Stimulated activated CD4-positive, alpha-beta T cell treated with anti-CD3 and anti-CD28 coated beads, Interleukin-2, amount 100 ng/mL, for 24 hours (primary cell): Measurements from ENCODE around the gene MUS81.

ENCODE experiments used
- DNase-seq, 2 donors: peaks; one replicate each; pipeline ENCODE4 v3.0.0-alpha.2; 2020

MUS81 gene

DNA sequence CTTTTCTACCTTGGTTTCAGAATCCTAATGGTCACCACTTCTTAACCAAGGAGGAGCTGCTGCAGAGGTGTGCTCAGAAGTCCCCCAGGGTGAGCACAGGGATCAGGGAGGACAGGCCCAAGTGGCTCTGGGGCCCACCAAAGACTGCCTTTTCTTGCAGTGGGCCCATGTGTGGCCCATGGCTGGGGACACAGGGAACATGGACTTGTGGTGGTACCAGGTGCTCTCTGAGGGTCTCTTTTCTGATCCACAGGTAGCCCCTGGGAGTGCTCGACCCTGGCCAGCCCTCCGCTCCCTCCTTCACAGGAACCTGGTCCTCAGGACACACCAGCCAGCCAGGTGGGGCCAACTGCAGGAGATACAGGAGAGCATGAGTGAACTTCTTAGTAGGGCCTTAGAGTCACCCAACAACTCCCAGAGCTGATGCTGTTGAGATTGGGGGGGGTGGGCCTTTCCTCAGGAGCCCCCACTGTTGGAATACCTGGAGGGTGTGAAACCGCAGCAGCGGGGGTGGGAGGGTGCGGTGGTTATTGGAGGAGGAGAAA, 2.0 kb downstream of the MUS81 start:
- no peak for DNase-seq

DNA sequence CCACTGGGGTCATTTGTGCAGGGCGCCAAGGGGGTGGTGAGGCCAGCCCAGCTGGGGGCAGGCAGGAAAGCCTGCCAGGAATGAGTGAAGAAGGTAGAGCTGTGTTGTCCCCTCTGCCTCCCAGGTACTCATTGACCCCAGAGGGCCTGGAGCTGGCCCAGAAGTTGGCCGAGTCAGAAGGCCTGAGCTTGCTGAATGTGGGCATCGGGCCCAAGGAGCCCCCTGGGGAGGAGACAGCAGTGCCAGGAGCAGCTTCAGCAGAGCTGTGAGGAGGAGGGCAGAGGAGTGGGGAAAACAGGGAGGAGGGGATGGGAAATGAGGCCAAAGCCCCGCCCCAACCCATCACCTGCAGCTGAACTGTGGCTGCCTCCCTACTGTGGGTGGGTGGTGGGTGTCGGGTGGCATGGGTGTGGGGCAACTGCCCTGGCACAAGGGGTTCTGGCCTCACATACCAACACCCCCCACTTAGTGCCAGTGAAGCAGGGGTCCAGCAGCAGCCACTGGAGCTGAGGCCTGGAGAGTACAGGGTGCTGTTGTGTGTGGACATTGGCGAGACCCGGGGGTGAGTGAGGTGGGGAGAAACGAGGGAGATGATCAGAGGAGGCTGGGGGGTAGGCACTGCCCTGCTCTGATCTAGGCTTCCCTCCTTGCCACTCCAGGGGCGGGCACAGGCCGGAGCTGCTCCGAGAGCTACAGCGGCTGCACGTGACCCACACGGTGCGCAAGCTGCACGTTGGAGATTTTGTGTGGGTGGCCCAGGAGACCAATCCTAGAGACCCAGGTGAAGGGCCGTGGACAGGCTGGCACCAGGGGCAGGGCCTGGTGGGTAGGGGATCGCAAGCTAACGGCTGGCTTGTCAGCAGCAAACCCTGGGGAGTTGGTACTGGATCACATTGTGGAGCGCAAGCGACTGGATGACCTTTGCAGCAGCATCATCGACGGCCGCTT, 3.0 kb downstream of the MUS81 start:
- no peak for DNase-seq

DNA sequence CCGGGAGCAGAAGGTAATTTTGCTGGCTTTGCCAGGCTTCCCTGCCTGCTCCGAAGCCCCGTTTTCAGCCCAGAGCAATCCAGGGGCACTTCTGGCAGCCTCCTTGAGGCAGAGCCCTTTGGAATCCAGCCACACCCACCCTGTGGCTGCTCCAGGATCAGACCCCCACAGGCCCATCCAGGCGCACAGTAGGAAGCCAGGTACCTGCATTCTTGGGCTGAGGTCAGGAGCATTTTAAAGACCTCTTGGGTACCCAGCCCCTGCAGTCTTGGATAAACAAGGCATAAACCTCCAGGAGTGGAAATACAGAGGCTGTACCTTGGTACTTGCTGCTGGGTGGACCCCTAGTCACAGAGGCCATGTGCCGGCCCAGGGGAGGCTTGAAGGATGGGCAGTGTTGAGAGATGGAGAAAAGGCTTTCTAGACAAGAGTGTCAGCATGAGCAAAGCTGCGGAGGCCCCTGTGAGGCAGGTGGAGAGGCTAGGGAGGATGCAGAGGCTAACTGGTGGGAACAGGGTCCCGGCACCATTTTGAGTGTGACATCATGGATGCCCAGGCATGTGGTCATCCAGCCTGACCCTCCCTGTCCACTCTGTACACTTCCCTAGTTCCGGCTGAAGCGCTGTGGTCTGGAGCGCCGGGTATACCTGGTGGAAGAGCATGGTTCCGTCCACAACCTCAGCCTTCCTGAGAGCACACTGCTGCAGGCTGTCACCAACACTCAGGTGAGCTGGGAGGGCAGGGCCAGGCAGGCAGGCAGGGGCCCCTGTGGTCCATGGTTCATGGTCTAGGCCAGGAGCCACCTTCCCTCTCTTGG, 3.9 kb downstream of the MUS81 start:
- no peak for DNase-seq

DNA sequence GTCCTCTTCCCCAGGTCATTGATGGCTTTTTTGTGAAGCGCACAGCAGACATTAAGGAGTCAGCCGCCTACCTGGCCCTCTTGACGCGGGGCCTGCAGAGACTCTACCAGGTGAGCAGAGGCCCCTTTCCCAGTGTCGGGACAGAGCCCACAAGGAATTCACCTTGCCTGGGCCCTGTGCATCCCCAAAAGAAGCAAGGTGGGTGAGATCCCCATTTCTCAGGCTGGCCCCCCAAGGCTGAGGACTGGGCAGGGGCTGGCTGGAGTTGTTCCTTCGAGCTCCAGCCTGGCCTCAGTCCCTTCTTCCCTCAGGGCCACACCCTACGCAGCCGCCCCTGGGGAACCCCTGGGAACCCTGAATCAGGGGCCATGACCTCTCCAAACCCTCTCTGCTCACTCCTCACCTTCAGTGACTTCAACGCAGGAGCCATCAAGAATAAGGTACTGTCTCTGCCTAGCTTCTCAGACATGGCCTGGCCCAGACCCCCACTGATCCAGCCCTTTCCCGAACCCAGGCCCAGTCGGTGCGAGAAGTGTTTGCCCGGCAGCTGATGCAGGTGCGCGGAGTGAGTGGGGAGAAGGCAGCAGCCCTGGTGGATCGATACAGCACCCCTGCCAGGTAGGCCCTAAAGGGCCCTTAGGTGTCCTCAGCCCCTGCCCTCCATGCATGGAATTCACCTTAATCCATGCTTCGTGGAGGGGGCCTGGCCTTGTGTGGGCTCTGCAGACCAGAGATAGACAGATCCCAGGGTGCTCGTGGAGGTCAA, 4.7 kb downstream of the MUS81 start:
- DNase-seq = no peak

GRCh38 chr11:65865550-65866172, 5.4 kb downstream of the MUS81 start:
- no peak for DNase-seq

GRCh38 chr11:65866509-65867283, 6.5 kb downstream of the MUS81 start:
- no peak for DNase-seq

GRCh38 chr11:65867284-65868071, 7.2 kb downstream of the MUS81 start:
- DNase-seq = no peak

DNA sequence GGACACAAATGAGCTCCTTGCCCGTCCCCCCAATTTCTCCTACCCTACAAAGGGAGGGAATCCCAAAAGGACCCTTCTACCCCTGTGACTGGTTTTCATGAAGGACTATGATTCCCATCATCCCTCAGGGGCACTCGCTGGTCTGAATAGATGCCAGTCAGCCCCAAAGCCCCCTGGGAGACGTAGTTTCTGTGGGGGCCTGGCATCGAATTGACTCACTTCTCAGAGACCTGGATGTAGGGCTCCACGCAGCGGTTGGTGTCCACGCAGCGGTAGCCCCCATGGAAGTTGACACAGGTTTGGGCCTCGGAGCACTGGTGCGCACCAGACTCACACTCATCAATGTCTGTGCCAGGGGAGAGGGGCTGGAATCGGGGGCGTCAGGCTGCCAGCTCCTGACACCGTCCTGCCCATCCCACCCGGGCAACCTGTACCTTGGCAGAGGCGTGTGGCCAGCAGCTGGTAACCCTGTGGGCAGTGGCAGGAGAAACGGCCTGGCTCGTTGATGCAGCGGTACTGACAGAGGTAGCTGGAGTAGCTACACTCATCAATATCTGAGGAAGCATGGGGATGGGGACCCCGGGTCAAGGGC, 7.9 kb downstream of the MUS81 start:
- DNase-seq = no peak

DNA sequence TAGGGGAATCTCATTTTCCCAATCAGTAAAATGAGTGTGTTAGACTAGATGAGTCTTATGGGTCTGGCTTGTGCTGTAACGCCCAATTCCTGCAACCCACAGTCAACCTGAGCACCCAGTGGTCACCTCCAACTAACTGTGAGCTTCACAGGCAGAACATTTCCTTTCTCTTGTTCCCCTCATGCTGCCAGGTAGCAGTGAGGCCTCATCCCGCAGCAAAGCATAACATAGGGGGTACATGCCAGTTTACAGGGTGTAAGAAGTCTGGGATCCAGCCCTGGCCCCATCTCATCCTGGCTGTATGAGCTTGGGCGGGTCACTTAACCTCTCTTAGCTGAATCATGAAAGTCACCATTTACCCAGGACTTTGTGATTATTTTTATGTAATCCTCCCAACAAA, 8.7 kb downstream of the MUS81 start:
- no peak for DNase-seq

DNA sequence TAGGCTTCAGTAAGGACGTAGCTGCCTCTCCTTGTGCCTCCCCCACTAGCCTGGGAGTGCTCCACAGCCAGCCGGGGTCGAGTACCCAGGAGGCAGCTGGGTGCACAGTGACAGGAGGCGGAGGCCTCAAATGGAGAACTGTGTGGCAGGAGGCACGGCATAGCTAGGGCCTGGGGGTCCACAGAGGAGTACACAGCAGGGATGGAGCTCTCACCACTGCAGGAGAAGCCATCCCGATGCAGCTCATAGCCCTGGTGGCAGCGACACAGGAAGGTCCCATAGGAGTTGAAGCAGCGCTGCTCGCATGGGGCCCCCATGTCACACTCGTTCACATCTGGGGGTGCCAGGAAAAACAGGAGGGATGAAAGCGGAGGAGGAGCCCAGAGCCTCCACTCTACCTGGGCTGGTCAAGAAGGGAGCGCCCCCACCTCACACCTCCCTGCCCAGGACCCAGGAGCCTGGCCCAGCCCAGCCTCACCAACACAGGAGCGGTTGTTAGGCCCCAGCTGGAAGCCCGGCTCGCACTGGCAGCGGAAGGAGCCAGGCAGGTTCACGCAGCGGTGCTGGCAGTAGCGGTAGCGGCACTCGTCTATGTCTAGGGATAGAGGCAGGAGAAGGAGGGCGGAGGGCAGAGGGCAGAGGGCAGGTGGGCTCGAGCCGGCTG, 9.5 kb downstream of the MUS81 start:
- DNase-seq = no peak

GRCh38 chr11:65870307-65870658, 10.1 kb downstream of the MUS81 start:
- DNase-seq = no peak

- DNase-seq = no peak
Observed at GRCh38 chr11:65870706-65871681, 10.8 kb downstream of the MUS81 start.

- DNase-seq = no peak
Observed at GRCh38 chr11:65871811-65872548, 11.7 kb downstream of the MUS81 start.

DNA sequence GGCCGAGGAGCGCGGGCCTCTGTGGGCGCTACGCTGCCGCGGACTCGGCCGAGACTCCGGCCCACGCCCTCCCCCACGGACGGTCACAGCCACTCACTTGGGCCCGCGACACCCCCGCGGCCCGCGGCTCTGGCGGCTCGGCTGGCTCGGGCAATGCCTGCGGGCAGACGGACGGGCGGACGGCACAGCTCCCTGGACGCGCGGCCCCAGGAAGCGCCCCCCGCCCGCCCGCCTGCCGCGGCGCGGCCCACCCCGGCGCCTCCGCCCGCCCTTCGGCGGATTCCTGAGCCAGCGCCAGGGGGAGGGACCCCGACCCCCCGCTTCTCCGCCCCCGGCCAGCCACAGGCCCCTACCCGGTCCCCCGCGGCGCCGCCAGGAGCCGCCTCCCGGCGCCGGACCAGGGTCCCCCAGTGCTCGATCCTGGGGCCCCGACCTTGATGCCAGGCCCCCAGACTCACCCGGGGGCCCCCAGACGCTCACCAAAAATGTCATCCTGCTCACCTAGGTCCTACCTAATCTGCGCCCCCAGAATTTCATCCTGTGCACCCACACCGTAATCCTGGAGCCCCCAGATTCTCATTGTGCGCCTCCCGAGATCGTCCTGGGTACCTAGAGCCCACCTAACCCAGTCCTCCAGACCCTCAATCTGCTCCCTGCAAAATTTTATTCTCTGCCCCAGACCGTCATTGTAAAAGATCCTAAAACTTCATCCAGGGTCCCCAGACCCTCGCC, 12.5 kb downstream of the MUS81 start, which contains the start of gene EFEMP2:
Gene EFEMP2 (minus strand): TSS at position 215 of the 732 bp plus-strand sequence. CDS start 446 bp downstream, outside the sequence.
- DNase-seq = no peak

GRCh38 chr11:65873318-65874156, 13.3 kb downstream of the MUS81 start:
- DNase-seq = peak; percentile 96 to 98

DNA sequence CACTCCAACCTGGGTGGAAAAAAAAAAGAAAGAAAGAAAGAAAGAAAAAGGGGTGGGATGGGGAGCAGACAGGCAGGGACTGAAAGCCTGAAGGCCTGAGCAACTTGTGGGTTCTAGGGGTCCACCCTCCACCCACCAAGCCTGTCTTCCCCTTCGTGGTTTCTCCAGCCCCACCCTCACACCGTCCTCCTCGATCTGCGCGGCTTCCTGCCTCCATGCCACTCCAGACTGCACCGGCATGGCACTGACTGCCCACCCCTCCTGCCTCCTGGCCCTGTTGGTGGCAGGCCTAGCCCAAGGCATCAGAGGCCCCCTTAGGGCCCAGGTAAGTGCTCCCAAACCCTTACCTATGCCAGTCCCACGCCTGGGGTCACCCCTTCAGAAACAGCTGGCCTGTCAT, 19.4 kb downstream of the MUS81 start, which contains the start of gene CTSW:
Gene CTSW (plus strand): TSS at position 221 of the 400 bp plus-strand sequence. CDS start 18 bp downstream, at position 239.
- no peak for DNase-seq
